GM12878 (cell line): ENCODE results near the gene LHFPL5. TPM values are rescaled to one million over a fixed set of nuclear protein-coding genes. Genes with fewer than 3 reads are reported as not detected.

ENCODE experiments used
- ATAC-seq: fragments of 200-7000 bp; cut with Tn5 transposase; 3 replicates; pipeline ENCODE4 v1.9.1; 2020; ENCODE audit warnings: mild to moderate bottlenecking, moderate library complexity
- BruUV-seq: library from RNA; stranded (reverse); fragments of 400-500 nt; replicated peaks from 2 replicates; lab custom pipeline; 2021; lab: Mats Ljungman, UMichigan
- CTCF ChIA-PET: fragments of 300-600 bp; sonication (Branson Sonifier 250); formaldehyde crosslinking; extraction: SDS; loops from one replicate; lab custom pipeline; 2021; ENCODE audit warnings: inconsistent platforms; lab: Yijun Ruan, JAX
- POLR2A ChIA-PET: fragments of 350-600 bp; formaldehyde crosslinking; extraction: SDS; loops from one replicate; lab custom pipeline; 2021; ENCODE audit warnings: inconsistent platforms; lab: Charles Lee
- RAD21 ChIA-PET: fragments of 300-600 bp; sonication (Branson Sonifier 250); formaldehyde crosslinking; loops from one replicate; lab custom pipeline; 2023; ENCODE audit warnings: antibody characterized with exemption; ENCODE audit not compliant: unreplicated experiment; lab: Charles Lee
- SMC1A ChIA-PET: fragments of 300-600 bp; sonication (Branson Sonifier 250); formaldehyde crosslinking; loops from one replicate; lab custom pipeline; 2023; ENCODE audit not compliant: unreplicated experiment, uncharacterized antibody; lab: Charles Lee
- DNase-seq: peaks from one replicate; pipeline ENCODE4 v3.0.0-alpha.2; 2011; ENCODE audit warnings: low read depth, low spot score
- FAIRE-seq: peaks from 3 replicates; lab custom pipeline; 2011; peaks lifted over from hg19 to GRCh38; lab: Jason Lieb, UNC
- H2AFZ ChIP-seq: 2 replicates; pipeline ENCODE4 v1.6.0; 2011; ENCODE audit warnings: low read depth, low read length, control low read depth; ENCODE audit not compliant: control insufficient read depth
- H3K27ac ChIP-seq: 2 replicates; pipeline ENCODE4 v1.5.1; 2011; ENCODE audit warnings: control low read depth; ENCODE audit not compliant: control insufficient read depth, insufficient read depth
- H3K27me3 ChIP-seq, 2 experiments: replicated peaks in 1 of 2; 2 replicates each; pipeline versions ENCODE4 v1.6.0 to v1.6.1; 2011; ENCODE audit warnings: low read length in 1 of 2; ENCODE audit not compliant: control insufficient read depth in 2 of 2, insufficient read depth in 2 of 2
- H3K36me3 ChIP-seq, 2 experiments: 2 replicates each; pipeline ENCODE4 v1.5.1; 2011; ENCODE audit warnings: low read length in 1 of 2; ENCODE audit not compliant: control insufficient read depth in 2 of 2, insufficient read depth in 2 of 2
- H3K4me1 ChIP-seq: 2 replicates; pipeline ENCODE4 v1.6.1; 2011; ENCODE audit warnings: mild to moderate bottlenecking, low read length, moderate library complexity, mixed read lengths; ENCODE audit not compliant: control insufficient read depth, insufficient read depth
- H3K4me2 ChIP-seq: 2 replicates; pipeline ENCODE4 v1.6.0; 2011; ENCODE audit warnings: control low read depth; ENCODE audit not compliant: control insufficient read depth, insufficient read depth
- H3K4me3 ChIP-seq: fragments of 200-600 bp; sonication (generic); 2 replicates; pipeline ENCODE4 v1.5.1; 2016
- H3K79me2 ChIP-seq: 2 replicates; pipeline ENCODE4 v1.6.0; 2011; ENCODE audit warnings: low read length; ENCODE audit not compliant: control insufficient read depth, insufficient read depth
- H3K9ac ChIP-seq: 2 replicates; pipeline ENCODE4 v1.8.0; 2011; ENCODE audit warnings: low read length, control low read depth, mixed read lengths; ENCODE audit not compliant: control insufficient read depth, insufficient read depth
- H3K9me3 ChIP-seq: replicated peaks from 3 replicates; pipeline ENCODE4 v1.5.1; 2011; ENCODE audit warnings: mild to moderate bottlenecking, low read length; ENCODE audit not compliant: control insufficient read depth, insufficient read depth
- H4K20me1 ChIP-seq: 2 replicates; pipeline ENCODE4 v1.6.0; 2011; ENCODE audit not compliant: control insufficient read depth, insufficient read depth
- ASH2L ChIP-seq: fragments of 300-600, 200-600 bp; sonication (generic); IDR thresholded peaks from 2 replicates; pipeline ENCODE4 v1.6.1; 2017; ENCODE audit warnings: low read depth, mild to moderate bottlenecking, borderline replicate concordance
- BCLAF1 ChIP-seq: fragments of 450-650 bp; IDR thresholded peaks from 2 replicates; pipeline ENCODE4 v1.6.1; 2017; ENCODE audit warnings: antibody characterized with exemption, mild to moderate bottlenecking, moderate library complexity
- CREB1 ChIP-seq: IDR thresholded peaks from 2 replicates; pipeline ENCODE4 v1.6.1; 2012; ENCODE audit warnings: low read depth, mild to moderate bottlenecking, inconsistent platforms
- EZH2 ChIP-seq: IDR thresholded peaks from 2 replicates; pipeline ENCODE4 v1.6.1; 2012; ENCODE audit warnings: low read depth, mild to moderate bottlenecking, control low read depth, inconsistent platforms, low read length, borderline replicate concordance; ENCODE audit not compliant: control insufficient read depth
- HDAC6 ChIP-seq: fragments of 200-600 bp; sonication (generic); IDR thresholded peaks from one replicate; pipeline ENCODE4 v1.8.0; 2017; ENCODE audit warnings: antibody characterized with exemption; ENCODE audit not compliant: unreplicated experiment
- HDGF ChIP-seq: fragments of 450-650 bp; IDR thresholded peaks from 2 replicates; pipeline ENCODE4 v1.6.1; 2016; ENCODE audit warnings: antibody characterized with exemption
- IRF3 ChIP-seq: fragments of 450-650 bp; IDR thresholded peaks from 2 replicates; pipeline ENCODE4 v1.6.1; 2014; ENCODE audit warnings: mild to moderate bottlenecking
- KAT2A ChIP-seq: conservative IDR thresholded peaks from 2 replicates; pipeline ENCODE4 v1.6.1; 2011; ENCODE audit warnings: low read depth, low read length; ENCODE audit not compliant: control insufficient read depth
- NR2C1 ChIP-seq: fragments of 450-650 bp; IDR thresholded peaks from 2 replicates; pipeline ENCODE4 v1.6.1; 2017; ENCODE audit warnings: antibody characterized with exemption, mild to moderate bottlenecking, moderate library complexity
- SKIL ChIP-seq: fragments of 450-650 bp; IDR thresholded peaks from 2 replicates; pipeline ENCODE4 v1.6.1; 2017; ENCODE audit warnings: mild to moderate bottlenecking, low read depth, inconsistent platforms; ENCODE audit not compliant: poor library complexity, severe bottlenecking
- TCF12 ChIP-seq: IDR thresholded peaks from 2 replicates; pipeline ENCODE4 v1.6.1; 2011; ENCODE audit warnings: low read depth, mild to moderate bottlenecking, low read length
- ZBTB33 ChIP-seq: fragments of 450-650 bp; IDR thresholded peaks from 2 replicates; pipeline ENCODE4 v1.6.1; 2017; ENCODE audit warnings: mild to moderate bottlenecking
- WGBS: methylation state at CpG from one replicate; pipeline ENCODE4 v1.1.6; 2016; ENCODE audit warnings: low lambda C conversion rate; ENCODE audit not compliant: insufficient replicate concordance, insufficient coverage; ENCODE audit errors: missing lambda C conversion rate; 5-methylcytosine and 5-hydroxymethylcytosine counted together
- in situ Hi-C: fragments of 300-500 bp; cut with MboI; formaldehyde crosslinking; loops from 9 replicates; pipeline ENCODE4 v1.14.3; 2018; ENCODE audit warnings: mixed read lengths
- intact Hi-C: fragments of 100-400 bp; cut with micrococcal nuclease; formaldehyde crosslinking; loops from one replicate; pipeline ENCODE4 v1.14.2; 2022; ENCODE audit not compliant: unreplicated experiment
- polyA plus RNA-seq, 11 experiments: library from polyadenylated mRNA; depleted of rRNA in 4 of 11; unstranded in 6 of 11; stranded (reverse) in 5 of 11; fragments of >200 nt; fragmentation: Nextera tagmentation in 4 of 11; fragmentation: Illumina TruSeq in 1 of 11; extraction: Ambion mirVana in 4 of 11; extraction: Trizol in 1 of 11; gene quantifications; 1 replicate in 1 of 11; 2 replicates in 10 of 11; pipeline versions ENCODE4 v1.2.1 to v1.2.3, GENCODE V29; 2011 to 2016; ENCODE audit warnings: inconsistent platforms in 2 of 11, missing spikeins in 2 of 11, low read depth in 1 of 11
- total RNA-seq, 4 experiments: library from RNA; depleted of rRNA in 3 of 4; stranded (reverse); fragments of >200 nt in 3 of 4; fragmentation: Illumina TruSeq in 1 of 4; extraction: Trizol in 1 of 4; gene quantifications; 2 replicates each; pipeline versions ENCODE4 v1.2.1 to v1.2.3, GENCODE V29; 2013 to 2021
- TF ChIP-seq, protein P1 (sequence below): fragments of 450-650 bp; IDR thresholded peaks from 2 replicates; pipeline ENCODE4 v1.6.1; 2016; ENCODE audit warnings: mild to moderate bottlenecking

The LHFPL5 gene
- total and polyA plus RNA-seq, 10 of the 15 experiments (the other 5 are each of a cell fraction or from before 2014, with no cell fraction given) = 0.11 TPM; not detected in 9

- no peak for TF ChIP-seq CREB1
- TF ChIP-seq BCLAF1 = no peak
- no peak for TF ChIP-seq SKIL
- no peak for TF ChIP-seq HDAC6
Observed at GRCh38 chr6:35842381-35842780, 37.2 kb downstream of the LHFPL5 start (continued).

- H3K4me1 ChIP-seq = no peaks in the 10 kb centered on the region
- CTCF ChIA-PET = no interaction called here
Observed at GRCh38 chr6:35844290-35844689, 39.1 kb downstream of the LHFPL5 start.

More at GRCh38 chr6:35844290-35844689, 39.1 kb downstream of the LHFPL5 start:
- Histone ChIP-seq H2AFZ (no peak overlapping the region), H4K20me1 (no peaks in the 10 kb centered on the region), H3K79me2 (no peaks in the 10 kb centered on the region), H3K4me2 (no peak overlapping the region), H3K9ac (no peak overlapping the region), H3K27ac (no peak overlapping the region), H3K9me3 (no peaks in the 10 kb centered on the region; the same call in 1 of the 3 replicates), H3K4me3 (no peak overlapping the region), H3K36me3 (peaks cover 1 to 11% of the 10 kb centered on the region in 2 experiments; a peak in 3 of 4 replicates), H3K27me3 (no peaks in the 10 kb centered on the region)
- ATAC-seq = no peak
- no peak for DNase-seq
- ChIA-PET RAD21 (no interaction called here), POLR2A (no interaction called here), SMC1A (no interaction called here)
- no peak for FAIRE-seq
- TF ChIP-seq ASH2L (no peak), CREB1 (no peak), KAT2A (no peak), HDGF (no peak), NR2C1 (no peak), TCF12 (no peak), ZBTB33 (no peak), EZH2 (no peak), IRF3 (no peak)
- TF ChIP-seq, protein P1, sequence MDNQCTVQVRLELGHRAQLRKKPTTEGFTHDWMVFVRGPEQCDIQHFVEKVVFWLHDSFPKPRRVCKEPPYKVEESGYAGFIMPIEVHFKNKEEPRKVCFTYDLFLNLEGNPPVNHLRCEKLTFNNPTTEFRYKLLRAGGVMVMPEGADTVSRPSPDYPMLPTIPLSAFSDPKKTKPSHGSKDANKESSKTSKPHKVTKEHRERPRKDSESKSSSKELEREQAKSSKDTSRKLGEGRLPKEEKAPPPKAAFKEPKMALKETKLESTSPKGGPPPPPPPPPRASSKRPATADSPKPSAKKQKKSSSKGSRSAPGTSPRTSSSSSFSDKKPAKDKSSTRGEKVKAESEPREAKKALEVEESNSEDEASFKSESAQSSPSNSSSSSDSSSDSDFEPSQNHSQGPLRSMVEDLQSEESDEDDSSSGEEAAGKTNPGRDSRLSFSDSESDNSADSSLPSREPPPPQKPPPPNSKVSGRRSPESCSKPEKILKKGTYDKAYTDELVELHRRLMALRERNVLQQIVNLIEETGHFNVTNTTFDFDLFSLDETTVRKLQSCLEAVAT = no peak
- in situ Hi-C loops (no loop called here), intact Hi-C loops (no loop called here)
- 68% methylated on average over 3 of the region's 3 CpGs for WGBS
- BruUV-seq = no TSS peak
